GM19238 (cell line): ENCODE data around the gene CBARP.

Experiments used
- DNase-seq: peaks from one replicate; pipeline ENCODE4 v3.0.0; 2011; ENCODE audit warnings: low spot score; ENCODE audit not compliant: insufficient read length

The CBARP gene

GRCh38 chr19:1237754-1238368, at the start of gene CBARP:
Gene CBARP (minus strand): TSS chr19:1238005. CDS start chr19:1236100, 1,905 bp downstream.
- no peak for DNase-seq

- no peak for DNase-seq
Measured at GRCh38 chr19:1286487-1287353, 48.9 kb upstream of the CBARP start.

GRCh38 chr19:1285737-1286360, 48.0 kb upstream of the CBARP start, which contains the start of gene EFNA2:
Gene EFNA2 (plus strand): TSS chr19:1285873. CDS start chr19:1286169, 296 bp downstream.
- no peak for DNase-seq

DNA sequence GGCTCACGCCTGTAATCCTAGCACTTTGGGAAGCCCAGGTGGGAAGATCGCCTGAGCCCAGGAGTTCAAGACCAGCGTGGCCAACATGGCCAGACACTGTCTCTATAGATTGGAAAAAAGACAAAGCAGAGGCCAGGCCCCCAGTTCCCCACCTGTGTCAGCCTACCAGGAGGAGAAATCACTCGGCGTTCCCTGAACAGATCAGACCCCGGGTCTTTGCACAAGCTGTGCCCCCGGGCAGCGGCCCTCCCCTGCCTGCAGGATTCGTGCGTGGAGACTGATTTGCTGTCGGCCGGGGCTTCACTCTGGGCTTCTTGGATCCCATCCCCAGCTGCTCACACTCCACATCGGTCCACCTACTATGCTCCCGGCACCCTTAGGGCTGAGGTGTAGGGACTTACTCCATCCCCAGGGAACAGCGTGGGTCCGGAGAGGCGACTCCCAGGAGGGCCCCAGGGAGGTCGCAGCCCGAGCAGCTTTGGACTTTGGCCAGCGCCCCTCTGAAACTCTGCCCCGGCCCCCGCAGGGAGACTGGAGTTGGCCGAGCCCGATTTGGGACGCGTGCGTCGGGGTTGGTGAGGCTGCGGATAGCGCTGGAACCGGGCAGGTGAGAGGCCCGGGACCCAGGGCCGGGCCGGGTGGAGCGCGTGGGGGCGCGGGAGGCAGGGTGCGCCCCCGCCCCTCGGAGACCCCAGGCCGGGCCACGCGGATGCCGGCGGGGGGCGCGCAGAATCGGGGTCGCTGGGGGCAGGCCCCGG, 47.4 kb upstream of the CBARP start:
- DNase-seq = no peak

DNA sequence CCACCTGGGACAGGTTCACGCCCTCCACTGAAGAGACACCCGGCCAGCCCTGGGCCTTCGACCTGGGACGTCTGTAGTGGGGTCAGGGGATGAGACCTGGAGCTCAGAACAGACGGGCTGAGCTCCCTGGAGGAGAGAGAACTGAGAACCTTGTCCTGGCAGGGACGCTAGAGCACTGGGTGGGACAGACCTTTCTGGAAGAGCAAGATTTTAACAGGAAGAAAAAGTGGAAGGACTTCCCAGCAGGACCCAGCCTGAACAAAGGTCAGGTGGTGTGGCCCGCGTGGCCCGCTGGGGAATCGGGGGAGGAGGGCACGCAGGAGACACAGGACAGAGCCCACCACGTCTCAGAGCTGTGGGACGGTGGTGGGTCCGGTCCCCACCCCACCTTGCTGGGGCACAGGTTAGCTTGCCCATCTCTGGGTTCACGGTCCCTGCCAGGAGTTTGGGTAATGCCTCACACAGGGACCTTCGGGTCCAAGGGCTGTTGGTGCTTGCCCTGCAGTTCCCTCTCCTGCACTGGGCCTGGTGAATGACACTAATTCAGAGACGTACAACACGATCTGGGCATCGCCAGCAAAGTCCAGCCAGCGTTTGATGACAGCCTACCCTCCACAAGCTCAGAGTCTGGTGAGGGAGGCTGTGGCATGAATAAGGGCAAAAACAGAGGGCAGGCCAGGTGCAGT, 46.6 kb upstream of the CBARP start:
- DNase-seq = no peak

DNA sequence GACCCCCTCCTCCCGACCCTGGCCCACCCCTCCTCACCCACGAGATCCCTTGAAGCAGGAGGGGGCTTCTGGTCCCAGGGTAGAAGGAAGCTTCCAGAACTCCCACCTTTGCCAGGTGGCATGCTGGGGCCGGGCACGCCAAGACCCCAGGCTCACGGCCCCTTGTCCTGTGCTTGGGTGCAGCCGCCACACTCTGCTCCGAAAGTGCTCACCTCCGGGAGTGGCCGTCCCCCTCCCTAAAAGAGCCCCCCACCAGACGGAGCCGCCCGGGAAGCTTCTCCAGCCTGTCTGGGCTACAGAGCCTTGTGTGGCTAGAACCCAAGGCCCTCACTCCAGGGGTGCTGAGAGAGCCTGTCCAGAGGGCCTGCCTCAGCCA, 46.1 kb upstream of the CBARP start:
- no peak for DNase-seq

DNA sequence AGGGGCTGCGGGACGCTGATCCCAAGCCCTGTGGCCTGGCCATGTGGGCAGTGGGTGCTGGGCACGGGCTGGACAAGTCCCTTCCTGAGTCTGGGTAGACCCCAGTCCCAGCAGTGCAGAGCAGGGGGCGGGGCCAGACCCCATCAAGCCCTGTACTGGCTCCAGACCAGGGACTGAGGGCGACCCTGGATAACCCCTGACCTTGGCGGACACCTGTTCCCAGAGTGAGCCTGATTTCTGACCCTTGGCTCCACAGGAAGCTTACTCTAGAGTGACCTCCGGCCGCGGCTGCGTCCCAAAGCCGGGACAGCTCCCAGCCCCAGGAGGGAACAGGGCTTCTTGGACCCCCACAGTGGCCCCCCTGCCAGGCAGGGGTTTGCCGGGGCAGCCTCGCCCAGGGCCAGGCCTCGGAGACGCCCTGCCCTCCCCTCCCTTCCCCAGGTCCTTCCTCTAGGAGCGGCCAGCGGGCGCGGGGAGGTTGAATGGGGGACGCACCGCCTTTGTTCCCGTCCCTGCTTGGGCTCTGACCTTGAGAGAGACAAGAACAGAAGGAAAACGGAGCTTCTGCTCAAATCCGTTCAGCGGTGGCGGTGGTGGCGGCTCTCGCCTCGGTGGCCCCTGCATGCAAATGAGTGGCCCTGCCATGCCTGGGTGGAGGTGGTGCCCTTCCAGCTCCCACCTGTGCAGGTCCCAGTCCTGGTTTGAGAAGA, 45.6 kb upstream of the CBARP start:
- no peak for DNase-seq

DNA sequence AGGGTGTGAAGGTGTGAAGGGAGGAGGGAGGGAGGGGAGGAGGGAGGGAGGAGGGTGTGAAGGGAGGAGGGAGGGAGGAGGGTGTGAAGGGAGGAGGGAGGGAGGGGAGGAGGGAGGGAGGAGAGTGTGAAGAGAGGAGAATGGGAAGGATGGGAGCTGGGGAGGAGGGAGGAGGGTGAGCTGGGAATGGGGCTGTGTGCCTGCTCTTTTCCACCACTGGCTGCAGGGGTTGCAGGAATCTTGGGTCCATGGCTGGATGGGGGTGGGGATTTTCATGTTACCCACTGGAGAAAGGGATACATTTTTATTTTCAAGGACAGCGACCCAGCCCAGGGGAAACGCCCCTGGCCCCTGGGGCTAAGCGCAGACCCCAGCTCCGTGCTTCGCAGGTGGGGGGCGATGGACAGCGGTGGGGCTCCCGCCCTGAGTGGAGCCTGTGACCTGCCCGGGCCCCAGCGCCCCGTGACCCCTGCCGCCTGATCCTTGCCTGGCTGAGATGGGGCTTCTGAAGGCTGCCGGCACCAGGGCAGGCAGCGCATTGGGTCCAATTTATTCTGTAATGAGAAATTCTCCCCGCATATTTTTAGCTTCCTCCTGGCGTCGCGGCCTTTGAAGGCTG, 44.9 kb upstream of the CBARP start:
- DNase-seq = no peak

- DNase-seq = no peak
Measured at GRCh38 chr19:1281569-1282287, 43.9 kb upstream of the CBARP start.

- no peak for DNase-seq
Measured at GRCh38 chr19:1280636-1281568, 43.1 kb upstream of the CBARP start.

DNA sequence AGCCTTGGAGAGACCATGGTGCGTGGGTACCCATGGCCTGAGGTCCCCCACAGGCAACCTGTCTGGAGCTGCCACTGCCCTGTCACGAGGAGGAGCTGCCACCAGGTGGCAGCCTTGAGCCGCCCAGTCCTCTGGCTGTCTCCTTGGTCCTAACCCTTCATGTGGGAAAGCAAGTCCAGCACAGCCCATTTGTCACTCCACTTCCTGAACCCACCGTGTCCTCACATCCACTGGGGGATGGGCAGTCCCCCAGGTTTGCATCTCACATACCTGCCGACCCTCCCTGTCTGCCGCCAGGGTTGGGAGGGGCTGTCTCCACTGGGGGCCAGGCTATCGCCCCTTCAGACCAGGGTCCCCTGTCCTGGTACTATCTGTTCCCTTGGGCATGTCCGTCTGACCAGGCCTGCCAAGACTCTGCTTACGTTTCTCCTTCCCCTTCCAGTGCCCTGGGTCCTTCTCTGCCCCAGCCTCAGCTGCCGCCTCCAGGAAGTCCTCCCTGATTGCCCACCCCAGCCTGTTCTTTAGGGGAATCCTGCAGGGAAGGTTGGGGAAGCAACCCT, 42.1 kb upstream of the CBARP start:
- DNase-seq = peak; percentile 92

- DNase-seq = no peak
Measured at GRCh38 chr19:1278713-1279660, 41.2 kb upstream of the CBARP start.

DNA sequence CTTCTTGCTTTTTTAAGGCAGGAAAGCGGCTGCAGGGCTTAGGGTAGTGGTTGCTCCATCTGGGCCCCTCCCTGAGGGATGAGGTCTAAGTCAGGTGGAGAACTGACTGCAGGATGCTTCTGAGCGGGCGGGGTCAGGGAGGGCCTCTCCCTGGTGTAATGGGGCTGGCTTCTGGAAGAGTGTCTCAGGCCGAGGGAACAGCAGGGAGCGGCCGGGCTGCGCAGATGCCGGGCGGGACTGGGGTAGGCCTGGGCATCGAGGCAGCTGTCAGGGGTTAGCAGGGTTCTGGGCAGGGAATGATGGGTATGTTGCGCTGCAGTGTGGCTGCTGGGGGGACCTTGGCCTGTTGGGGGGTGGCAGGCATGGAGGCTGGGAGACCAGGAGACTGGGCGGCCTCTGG, 40.3 kb upstream of the CBARP start:
- DNase-seq = no peak

DNA sequence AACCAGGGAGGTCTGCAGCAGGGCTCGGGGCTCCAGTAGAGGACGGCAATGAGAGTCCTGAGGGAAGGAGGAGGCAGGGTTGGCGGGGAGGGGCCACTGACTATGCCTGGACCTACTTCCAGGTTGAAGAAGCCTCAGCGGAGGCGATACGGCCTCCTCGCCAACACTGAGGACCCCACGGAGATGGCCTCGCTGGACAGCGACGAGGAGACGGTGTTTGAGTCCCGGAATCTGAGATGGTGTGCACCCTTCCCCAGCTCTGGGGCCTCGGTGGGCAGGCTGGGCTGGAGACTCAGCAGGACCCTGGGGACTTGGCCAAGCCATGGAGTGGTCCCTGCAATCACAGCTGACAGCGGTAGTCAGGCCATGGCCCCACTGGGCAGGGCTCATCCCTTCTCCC, 39.3 kb upstream of the CBARP start:
- DNase-seq = no peak

DNA sequence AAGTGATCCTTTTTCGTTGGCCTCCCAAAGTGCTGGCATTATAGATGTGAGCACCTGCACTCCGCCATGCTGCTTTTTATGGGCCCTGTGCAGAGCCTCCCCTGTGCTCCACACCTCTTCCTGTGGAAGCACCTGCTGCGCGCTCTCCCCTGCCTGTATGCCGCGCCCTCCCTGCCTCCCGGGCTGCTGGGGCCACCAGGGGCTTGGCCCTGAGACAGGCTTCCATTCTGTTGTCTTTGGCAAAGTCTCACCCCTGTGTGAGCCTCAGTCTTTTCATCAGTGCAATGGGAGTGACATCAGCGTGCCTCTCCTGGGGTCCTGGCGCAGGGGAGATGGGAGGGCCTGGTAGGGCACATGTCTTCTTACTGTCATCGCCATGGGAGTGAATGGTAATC, 38.8 kb upstream of the CBARP start:
- no peak for DNase-seq

DNA sequence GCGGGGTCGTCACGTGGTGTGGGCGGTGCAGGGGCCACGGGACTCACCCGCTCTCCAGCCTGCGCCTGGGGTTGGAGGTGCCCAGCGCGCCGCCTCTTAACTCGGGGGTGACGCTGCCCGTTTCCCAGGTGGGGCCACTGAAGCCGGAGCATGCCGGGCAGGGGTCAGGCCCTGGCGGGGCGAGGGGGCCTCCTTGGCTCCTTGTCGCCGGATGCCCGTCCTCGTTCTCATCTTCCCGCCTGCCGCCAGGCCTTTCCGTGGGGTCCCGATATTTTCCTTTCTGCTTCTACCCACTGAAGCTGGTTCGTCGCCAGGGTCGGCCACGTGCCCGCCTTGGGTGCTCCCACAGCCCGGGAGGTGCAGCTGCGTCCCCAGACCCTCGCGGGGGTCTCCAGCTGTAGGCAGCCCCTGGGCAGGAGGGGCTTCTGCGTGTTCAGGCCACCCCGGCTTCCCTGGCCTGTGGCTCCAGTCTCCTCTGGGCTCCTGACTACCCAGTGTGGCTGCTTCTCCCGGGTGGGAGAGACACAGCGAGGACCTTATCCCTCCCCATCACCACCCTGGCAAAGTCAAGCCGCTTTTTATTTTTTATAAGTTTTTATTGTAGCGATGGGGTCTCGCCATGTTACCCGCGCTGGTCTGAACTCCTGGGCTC, 38.3 kb upstream of the CBARP start:
- DNase-seq = no peak
